ENCODE data around the gene PRCC. TPM values are rescaled to one million over a fixed set of nuclear protein-coding genes. Genes with fewer than 3 reads are reported as not detected.

Gene PRCC
- total RNA-seq, 2 experiments from 2014 or later: 49.5 to 50.0 TPM

DNA sequence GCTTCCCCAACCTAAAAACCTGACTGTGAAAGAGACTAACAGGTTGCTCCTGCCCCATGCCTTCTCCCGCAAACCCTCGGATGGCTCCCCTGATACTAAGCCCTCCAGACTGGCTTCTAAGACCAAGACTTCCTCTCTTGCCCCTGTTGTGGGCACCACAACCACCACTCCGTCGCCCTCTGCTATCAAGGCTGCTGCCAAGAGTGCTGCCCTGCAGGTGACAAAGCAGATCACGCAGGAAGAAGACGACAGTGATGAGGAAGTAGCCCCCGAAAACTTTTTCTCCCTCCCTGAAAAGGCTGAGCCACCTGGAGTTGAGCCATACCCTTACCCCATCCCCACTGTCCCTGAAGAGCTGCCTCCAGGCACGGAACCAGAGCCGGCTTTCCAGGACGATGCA, 19.3 kb downstream of the PRCC start:
- Mint-ChIP-seq H3K36me3 (ENCODE audit: low read depth) (peaks cover 78% of the 10 kb centered on the region), H3K27ac (no peak overlapping the region), H3K4me1 (ENCODE audit: low read depth) (peaks cover 11% of the 10 kb centered on the region), H3K27me3 (no peaks in the 10 kb centered on the region), H3K9me3 (no peaks in the 10 kb centered on the region), H3K4me3 (no peak overlapping the region)
- H3K27ac ChIP-seq (ENCODE audit: low read depth in 1 of 2, low read length in 2 of 2): no peak overlapping the region
- ChIA-PET POLR2A (no interaction called here), CTCF (no interaction called here)
- intact Hi-C loops (cut with DNase I, micrococcal nuclease): no loop called here
- peaks cover 71% of the 10 kb centered on the region for H3K36me3 ChIP-seq (ENCODE audit: insufficient read depth, low read length)
- TF ChIP-seq, protein P1, sequence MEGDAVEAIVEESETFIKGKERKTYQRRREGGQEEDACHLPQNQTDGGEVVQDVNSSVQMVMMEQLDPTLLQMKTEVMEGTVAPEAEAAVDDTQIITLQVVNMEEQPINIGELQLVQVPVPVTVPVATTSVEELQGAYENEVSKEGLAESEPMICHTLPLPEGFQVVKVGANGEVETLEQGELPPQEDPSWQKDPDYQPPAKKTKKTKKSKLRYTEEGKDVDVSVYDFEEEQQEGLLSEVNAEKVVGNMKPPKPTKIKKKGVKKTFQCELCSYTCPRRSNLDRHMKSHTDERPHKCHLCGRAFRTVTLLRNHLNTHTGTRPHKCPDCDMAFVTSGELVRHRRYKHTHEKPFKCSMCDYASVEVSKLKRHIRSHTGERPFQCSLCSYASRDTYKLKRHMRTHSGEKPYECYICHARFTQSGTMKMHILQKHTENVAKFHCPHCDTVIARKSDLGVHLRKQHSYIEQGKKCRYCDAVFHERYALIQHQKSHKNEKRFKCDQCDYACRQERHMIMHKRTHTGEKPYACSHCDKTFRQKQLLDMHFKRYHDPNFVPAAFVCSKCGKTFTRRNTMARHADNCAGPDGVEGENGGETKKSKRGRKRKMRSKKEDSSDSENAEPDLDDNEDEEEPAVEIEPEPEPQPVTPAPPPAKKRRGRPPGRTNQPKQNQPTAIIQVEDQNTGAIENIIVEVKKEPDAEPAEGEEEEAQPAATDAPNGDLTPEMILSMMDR (IDR thresholded peaks at IDR 0.05): no peak
- no peak for DNase-seq
- H3K27me3 ChIP-seq (ENCODE audit: control insufficient read depth in 1 of 2, insufficient read depth in 2 of 2, low read length in 2 of 2): no peaks in the 10 kb centered on the region
- H3K4me1 ChIP-seq (ENCODE audit: insufficient read depth, low read length): peaks cover 2% of the 10 kb centered on the region
- H3K4me3 ChIP-seq (ENCODE audit: low read length): no peak overlapping the region
- H3K9me3 ChIP-seq (ENCODE audit: control insufficient read depth in 1 of 2, insufficient read depth in 1 of 2, low read length in 2 of 2): no peaks in the 10 kb centered on the region
- no peak for ATAC-seq (ENCODE audit: poor library complexity)

GRCh38 chr1:156788136-156788535, 20.8 kb downstream of the PRCC start:
- ChIA-PET CTCF (interaction anchor here (1.0 kb wide), 1 partner anchor 72 kb away, joined by 4 read pairs; the partner anchor contains the start of gene NTRK1), POLR2A (no interaction called here)
- Histone ChIP-seq H3K4me3 (ENCODE audit: low read length) (no peak overlapping the region), H3K36me3 (ENCODE audit: insufficient read depth, low read length) (peaks cover 71% of the 10 kb centered on the region), H3K9me3 (ENCODE audit: control insufficient read depth in 1 of 2, insufficient read depth in 1 of 2, low read length in 2 of 2) (no peaks in the 10 kb centered on the region), H3K4me1 (ENCODE audit: insufficient read depth, low read length) (peaks cover 2% of the 10 kb centered on the region), H3K27ac (ENCODE audit: low read depth in 1 of 2, low read length in 2 of 2) (no peak overlapping the region), H3K27me3 (ENCODE audit: control insufficient read depth in 1 of 2, insufficient read depth in 2 of 2, low read length in 2 of 2) (no peaks in the 10 kb centered on the region)
- Mint-ChIP-seq H3K4me3 (no peak overlapping the region), H3K4me1 (ENCODE audit: low read depth) (no peaks in the 10 kb centered on the region), H3K27me3 (no peaks in the 10 kb centered on the region), H3K27ac (no peak overlapping the region), H3K9me3 (no peaks in the 10 kb centered on the region), H3K36me3 (ENCODE audit: low read depth) (peaks cover 78% of the 10 kb centered on the region)
- no peak for ATAC-seq (ENCODE audit: poor library complexity)
- no peak for DNase-seq
- TF ChIP-seq, protein P1 (IDR thresholded peaks at IDR 0.05): no peak
- intact Hi-C loops (cut with DNase I, micrococcal nuclease): no loop called here

- Mint-ChIP-seq H3K4me1 (ENCODE audit: low read depth) (no peaks in the 10 kb centered on the region), H3K4me3 (no peak overlapping the region), H3K9me3 (no peaks in the 10 kb centered on the region), H3K27ac (no peak overlapping the region), H3K27me3 (no peaks in the 10 kb centered on the region), H3K36me3 (ENCODE audit: low read depth) (peaks cover 80% of the 10 kb centered on the region)
- no peaks in the 10 kb centered on the region for H3K27me3 ChIP-seq (ENCODE audit: control insufficient read depth in 1 of 2, insufficient read depth in 2 of 2, low read length in 2 of 2)
- H3K27ac ChIP-seq (ENCODE audit: low read depth in 1 of 2, low read length in 2 of 2): no peak overlapping the region
- no peak overlapping the region for H3K4me3 ChIP-seq (ENCODE audit: low read length)
- intact Hi-C loops (cut with DNase I, micrococcal nuclease): no loop called here
- CTCF ChIA-PET: no interaction called here
- DNase-seq (no peak), ATAC-seq (ENCODE audit: poor library complexity) (no peak)
- peaks cover 2% of the 10 kb centered on the region for H3K4me1 ChIP-seq (ENCODE audit: insufficient read depth, low read length)
- peaks cover 72% of the 10 kb centered on the region for H3K36me3 ChIP-seq (ENCODE audit: insufficient read depth, low read length)
- POLR2A ChIA-PET: no interaction called here
- H3K9me3 ChIP-seq (ENCODE audit: control insufficient read depth in 1 of 2, insufficient read depth in 1 of 2, low read length in 2 of 2): no peaks in the 10 kb centered on the region
- TF ChIP-seq, protein P1 (IDR thresholded peaks at IDR 0.05): no peak
Measured at GRCh38 chr1:156789621-156790318, 22.4 kb downstream of the PRCC start.

Data from CD4-positive, alpha-beta T cell (primary cell).